HG03196 (cell line): ENCODE measurements around the gene GRIN3A.

ENCODE experiments used
- ATAC-seq: cut with Tn5 transposase; IDR thresholded peaks from one replicate; pipeline ENCODE4 v1.9.1; 2021; ENCODE audit not compliant: unreplicated experiment

Gene GRIN3A

GRCh38 chr9:101530076-101530711, 208.3 kb downstream of the GRIN3A start:
- ATAC-seq: peak; percentile 41

- no peak for ATAC-seq
Observed at GRCh38 chr9:101528015-101528414, 210.4 kb downstream of the GRIN3A start.

GRCh38 chr9:101527066-101527465, 211.4 kb downstream of the GRIN3A start:
- ATAC-seq: no peak

GRCh38 chr9:101524371-101524770, 214.1 kb downstream of the GRIN3A start:
- no peak for ATAC-seq
